D721Med (cell line): Measurements from ENCODE around the gene LRP1B.

Experiments
- DNase-seq: peaks from one replicate; pipeline ENCODE4 v3.0.0; 2011; ENCODE audit warnings: low spot score; ENCODE audit not compliant: insufficient read length
- FAIRE-seq: peaks from 2 replicates; lab custom pipeline; 2011; peaks lifted over from hg19 to GRCh38; lab: Jason Lieb, UNC
- TF ChIP-seq, protein P1 (sequence below): IDR thresholded peaks from 2 replicates; pipeline ENCODE4 v1.5.1; 2012; ENCODE audit warnings: mild to moderate bottlenecking, control low read depth; ENCODE audit not compliant: insufficient read depth; ENCODE audit errors: missing control alignments

LRP1B gene

DNA sequence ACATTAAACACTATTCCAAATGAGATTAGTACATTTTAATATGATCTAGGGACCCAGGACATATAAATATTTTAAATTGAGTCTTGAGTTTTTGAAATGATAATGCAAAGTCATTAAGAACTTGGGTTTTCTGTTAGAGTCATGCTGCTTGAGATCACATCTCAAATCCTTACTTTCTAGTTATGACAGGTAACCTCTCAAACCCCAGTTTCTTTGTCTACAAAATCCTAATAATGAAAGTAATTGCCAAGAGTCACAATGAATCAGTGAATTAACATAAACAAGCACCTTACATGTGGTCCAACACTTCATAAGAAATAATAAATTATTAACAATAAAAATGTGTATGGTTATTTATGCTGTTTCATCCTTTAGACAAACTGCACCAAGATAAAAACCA lies 607.6 kb downstream of the LRP1B start:
- DNase-seq (no peak), FAIRE-seq (no peak)
- TF ChIP-seq, protein P1, sequence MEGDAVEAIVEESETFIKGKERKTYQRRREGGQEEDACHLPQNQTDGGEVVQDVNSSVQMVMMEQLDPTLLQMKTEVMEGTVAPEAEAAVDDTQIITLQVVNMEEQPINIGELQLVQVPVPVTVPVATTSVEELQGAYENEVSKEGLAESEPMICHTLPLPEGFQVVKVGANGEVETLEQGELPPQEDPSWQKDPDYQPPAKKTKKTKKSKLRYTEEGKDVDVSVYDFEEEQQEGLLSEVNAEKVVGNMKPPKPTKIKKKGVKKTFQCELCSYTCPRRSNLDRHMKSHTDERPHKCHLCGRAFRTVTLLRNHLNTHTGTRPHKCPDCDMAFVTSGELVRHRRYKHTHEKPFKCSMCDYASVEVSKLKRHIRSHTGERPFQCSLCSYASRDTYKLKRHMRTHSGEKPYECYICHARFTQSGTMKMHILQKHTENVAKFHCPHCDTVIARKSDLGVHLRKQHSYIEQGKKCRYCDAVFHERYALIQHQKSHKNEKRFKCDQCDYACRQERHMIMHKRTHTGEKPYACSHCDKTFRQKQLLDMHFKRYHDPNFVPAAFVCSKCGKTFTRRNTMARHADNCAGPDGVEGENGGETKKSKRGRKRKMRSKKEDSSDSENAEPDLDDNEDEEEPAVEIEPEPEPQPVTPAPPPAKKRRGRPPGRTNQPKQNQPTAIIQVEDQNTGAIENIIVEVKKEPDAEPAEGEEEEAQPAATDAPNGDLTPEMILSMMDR, result no peak

DNA sequence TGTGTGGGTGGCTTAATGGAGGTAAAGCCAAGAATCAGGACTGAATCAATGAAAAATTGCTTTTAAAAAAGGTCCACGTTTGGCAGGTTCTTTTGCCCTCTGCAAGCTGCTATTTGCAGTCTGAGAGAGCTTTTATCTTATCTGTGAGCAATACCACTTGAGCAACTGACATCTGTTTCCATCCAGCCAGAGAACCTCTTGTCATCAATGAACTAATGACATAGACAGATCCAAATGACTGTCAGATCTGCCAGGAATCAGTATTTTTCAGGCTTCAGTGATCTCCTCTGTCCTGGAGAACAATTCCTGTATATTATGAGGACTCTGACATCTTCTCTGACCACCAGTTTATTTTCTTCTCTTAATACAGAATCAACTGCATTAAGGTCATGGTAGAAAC lies 608.1 kb downstream of the LRP1B start:
- DNase-seq, result no peak
- FAIRE-seq, result no peak
- TF ChIP-seq, protein P1, result no peak

DNA sequence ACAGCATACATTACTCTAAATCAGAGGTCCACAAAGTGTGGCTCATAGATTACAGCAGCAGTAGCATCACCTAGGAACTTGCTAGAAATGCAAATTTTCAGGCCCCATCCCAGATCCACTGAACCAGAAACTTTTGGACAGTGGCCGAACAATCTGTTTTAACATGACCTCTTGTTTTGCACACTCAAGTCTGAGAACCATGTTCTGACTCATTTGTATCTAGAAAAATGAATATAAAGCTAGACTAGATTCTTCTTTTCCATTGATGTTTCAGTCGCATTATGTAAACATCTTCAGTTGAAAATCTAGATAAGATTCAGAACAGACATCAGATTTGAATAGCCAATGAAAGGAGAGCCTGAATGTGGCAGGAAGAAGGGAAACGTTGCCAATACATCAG lies 608.8 kb downstream of the LRP1B start:
- TF ChIP-seq, protein P1, result no peak
- DNase-seq (no peak), FAIRE-seq (no peak)

DNA sequence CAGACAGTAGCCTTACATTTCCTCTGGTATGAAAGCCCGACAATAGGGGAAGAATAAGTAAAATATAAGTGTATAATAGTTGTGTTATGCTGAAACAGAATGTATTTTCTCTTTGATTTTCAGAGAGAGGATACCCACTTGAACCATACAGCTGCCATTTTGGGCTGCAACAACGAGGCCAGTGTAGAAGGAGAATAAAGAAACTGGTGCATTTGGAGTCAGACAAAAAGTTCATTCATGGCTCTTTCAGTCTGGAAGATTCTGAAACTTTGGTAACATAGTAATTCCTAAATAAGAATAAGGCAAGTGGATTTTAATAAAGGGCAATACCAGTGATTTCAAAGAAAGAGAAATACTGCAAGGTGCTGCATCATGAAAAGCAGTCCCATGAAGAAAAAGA lies 610.9 kb downstream of the LRP1B start:
- FAIRE-seq (no peak), DNase-seq (no peak)
- TF ChIP-seq, protein P1, result no peak

DNA sequence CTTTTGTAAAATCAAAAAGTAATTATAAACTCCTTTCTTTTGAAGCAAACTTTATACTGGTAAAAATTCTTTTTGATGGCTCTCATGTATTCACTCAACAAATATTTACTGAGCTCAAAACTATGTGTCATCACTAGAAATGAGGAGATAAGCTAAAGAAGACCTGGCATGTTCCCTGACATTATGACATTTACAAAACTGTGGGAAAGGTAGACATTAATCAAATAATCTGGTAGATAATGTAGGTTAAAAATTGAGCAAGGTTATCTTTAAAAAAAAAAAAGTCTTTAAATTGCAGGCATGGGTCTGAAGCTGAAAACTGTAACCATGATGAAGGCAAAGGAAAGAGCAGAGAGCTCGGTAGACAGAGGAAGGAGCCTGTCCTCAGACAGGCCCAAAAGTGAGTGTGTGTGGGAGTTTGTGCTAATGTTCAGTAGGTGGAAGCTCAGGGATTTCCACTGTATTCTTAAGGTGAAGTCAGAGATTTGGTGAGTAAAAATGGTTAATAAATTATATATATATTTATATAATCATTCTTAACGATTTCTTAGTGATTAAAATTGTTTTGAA lies 612.9 kb downstream of the LRP1B start:
- no peak for DNase-seq
- TF ChIP-seq, protein P1, result no peak
- no peak for FAIRE-seq

DNA sequence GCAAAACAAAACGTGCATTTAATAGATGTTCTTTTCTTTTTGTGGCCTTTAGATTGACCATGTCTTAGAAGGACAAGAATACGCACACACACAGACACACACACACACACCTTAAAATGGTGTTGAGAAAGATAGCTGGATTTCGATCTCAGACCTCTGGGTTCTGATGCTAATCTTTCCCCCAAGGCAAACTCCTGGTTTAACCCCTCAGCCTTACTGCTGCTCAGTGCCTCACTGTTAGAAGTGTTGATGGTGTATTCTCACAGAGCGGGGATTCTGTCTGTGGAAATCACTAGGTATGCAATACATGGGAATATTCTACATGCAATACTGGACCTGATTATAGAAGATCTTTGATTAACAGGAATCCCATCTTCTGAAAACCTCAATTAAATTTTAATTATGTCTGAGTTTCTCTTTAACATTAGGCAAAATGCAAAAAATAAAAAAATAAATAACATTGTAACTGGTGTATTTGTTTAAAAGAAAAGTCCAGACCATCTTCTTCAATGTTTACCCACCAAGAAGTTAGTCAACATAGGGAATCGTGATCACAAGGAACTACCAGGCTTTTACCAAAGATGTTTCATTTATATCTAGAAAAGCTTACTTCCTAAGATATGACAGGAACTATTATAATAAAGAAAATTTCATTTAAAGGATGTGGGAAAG lies 613.5 kb downstream of the LRP1B start:
- FAIRE-seq (no peak), DNase-seq (no peak)
- TF ChIP-seq, protein P1, result no peak

DNA sequence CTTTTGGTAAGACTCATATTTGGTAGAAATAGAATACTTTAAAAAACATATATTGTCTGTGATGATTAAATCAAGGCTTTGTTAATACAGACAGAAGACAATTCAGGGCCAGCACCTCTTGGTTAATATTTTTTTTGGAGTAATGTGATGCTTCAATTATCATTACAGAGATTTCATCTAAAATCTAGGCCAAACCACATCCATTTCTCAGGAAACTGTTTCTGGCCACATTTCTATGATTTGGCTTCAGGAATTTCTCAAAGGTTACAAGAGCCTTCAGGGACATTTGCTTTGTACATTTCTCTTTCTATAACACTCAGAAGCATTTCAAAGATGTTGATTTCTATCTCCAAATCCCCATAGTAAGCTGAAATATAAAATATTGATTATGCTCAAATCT lies 614.9 kb downstream of the LRP1B start:
- FAIRE-seq, result no peak
- TF ChIP-seq, protein P1, result no peak

More for the DNA sequence above, 614.9 kb downstream of the LRP1B start:
- no peak for DNase-seq
